H1 (cell line): ENCODE measurements around the gene ZNF565. TPM values are rescaled to one million over a fixed set of nuclear protein-coding genes. Genes with fewer than 3 reads are reported as not detected.

Experiments used
- CTCF ChIA-PET: fragments of 300-600 bp; sonication (Branson Sonifier 250); formaldehyde crosslinking; loops from one replicate; lab custom pipeline; 2021; ENCODE audit not compliant: partially characterized antibody; lab: Charles Lee
- POLR2A ChIA-PET: fragments of 300-600 bp; sonication (Branson Sonifier 250); formaldehyde crosslinking; loops from one replicate; lab custom pipeline; 2021; ENCODE audit warnings: inconsistent platforms; ENCODE audit not compliant: partially characterized antibody; lab: Charles Lee
- DNase-seq, 2 experiments: peaks; one replicate each; pipeline versions ENCODE4 v3.0.0 to v3.0.0-alpha.2; 2010 to 2022; ENCODE audit warnings: low spot score in 2 of 2, low read depth in 1 of 2, mixed read lengths in 1 of 2
- FAIRE-seq: peaks from 2 replicates; lab custom pipeline; 2011; peaks lifted over from hg19 to GRCh38; lab: Jason Lieb, UNC
- H2AFZ ChIP-seq: 2 replicates; pipeline ENCODE4 v1.8.1; 2012; ENCODE audit warnings: low read length, inconsistent platforms
- H2AK5ac ChIP-seq: 2 replicates; pipeline ENCODE4 v1.6.1; 2013; ENCODE audit warnings: low read depth, low read length
- H2BK120ac ChIP-seq: replicated peaks from 2 replicates; pipeline ENCODE3; 2013; ENCODE audit warnings: low read depth, low read length, inconsistent platforms
- H2BK12ac ChIP-seq: 2 replicates; pipeline ENCODE4 v1.6.1; 2013; ENCODE audit warnings: low read depth, low read length
- H2BK15ac ChIP-seq: 2 replicates; pipeline ENCODE4 v1.6.1; 2013; ENCODE audit warnings: low read length
- H2BK20ac ChIP-seq: 2 replicates; pipeline ENCODE4 v1.6.1; 2013; ENCODE audit warnings: low read length
- H2BK5ac ChIP-seq: 2 replicates; pipeline ENCODE4 v1.6.1; 2013; ENCODE audit warnings: low read depth, low read length
- H3K14ac ChIP-seq: 2 replicates; pipeline ENCODE4 v1.6.1; 2013; ENCODE audit warnings: inconsistent platforms; ENCODE audit not compliant: insufficient read length
- H3K18ac ChIP-seq: 2 replicates; pipeline ENCODE4 v1.6.1; 2013; ENCODE audit warnings: low read length; ENCODE audit errors: extremely low read depth
- H3K23ac ChIP-seq: 2 replicates; pipeline ENCODE4 v1.6.1; 2013; ENCODE audit warnings: inconsistent platforms; ENCODE audit not compliant: insufficient read length
- H3K23me2 ChIP-seq: 2 replicates; pipeline ENCODE4 v1.6.1; 2013; ENCODE audit warnings: low read depth, low read length
- H3K27ac ChIP-seq: 2 replicates; pipeline ENCODE4 v1.6.1; 2011; ENCODE audit warnings: low read depth, low read length, inconsistent platforms
- H3K27me3 ChIP-seq, 4 experiments: replicated peaks in 1 of 4; 1 replicate in 1 of 4; 2 replicates in 3 of 4; pipeline versions ENCODE4 v1.6.1 to v1.8.1; 2011 to 2013; ENCODE audit warnings: low read length in 3 of 4, mild to moderate bottlenecking in 3 of 4, inconsistent platforms in 2 of 4, mixed read lengths in 2 of 4, moderate library complexity in 1 of 4; ENCODE audit not compliant: control insufficient read depth in 3 of 4, insufficient read depth in 3 of 4; ENCODE audit errors: extremely low read depth in 1 of 4
- H3K36me3 ChIP-seq, 4 experiments: 2 replicates each; pipeline versions ENCODE4 v1.6.1 to v1.8.1; 2011 to 2013; ENCODE audit warnings: mild to moderate bottlenecking in 4 of 4, low read length in 3 of 4, moderate library complexity in 2 of 4, control low read depth in 1 of 4, inconsistent platforms in 1 of 4; ENCODE audit not compliant: insufficient read depth in 4 of 4, control insufficient read depth in 2 of 4
- H3K4ac ChIP-seq: replicated peaks from 2 replicates; pipeline ENCODE3; 2013; ENCODE audit warnings: low read length, low read depth, mixed read lengths, inconsistent platforms; ENCODE audit not compliant: insufficient read length
- H3K4me1 ChIP-seq, 4 experiments: replicated peaks in 1 of 4; 1 replicate in 1 of 4; 2 replicates in 3 of 4; pipeline versions ENCODE4 v1.6.1 to v1.8.1; 2011 to 2013; ENCODE audit warnings: low read length in 3 of 4, inconsistent platforms in 2 of 4, mixed read lengths in 1 of 4; ENCODE audit not compliant: insufficient read depth in 4 of 4, control insufficient read depth in 3 of 4
- H3K4me2 ChIP-seq, 2 experiments: 2 replicates each; pipeline versions ENCODE4 v1.6.1 to v1.8.1; 2011 to 2013; ENCODE audit warnings: low read depth in 2 of 2, low read length in 2 of 2, control low read depth in 1 of 2, inconsistent platforms in 1 of 2, mild to moderate bottlenecking in 1 of 2; ENCODE audit not compliant: insufficient read depth in 1 of 2
- H3K4me3 ChIP-seq, 4 experiments: fragments of 200-600, 300-600 bp in 1 of 4; sonication (generic), shearing (Covaris generic), sonication (Bioruptor Twin) in 1 of 4; 2 replicates each; pipeline versions ENCODE4 v1.5.1 to v1.8.1; 2011 to 2016; ENCODE audit warnings: low read length in 4 of 4, low read depth in 3 of 4, control low read depth in 2 of 4, inconsistent platforms in 2 of 4, mild to moderate bottlenecking in 2 of 4, mixed read lengths in 1 of 4, moderate library complexity in 1 of 4; ENCODE audit not compliant: insufficient read depth in 2 of 4; ENCODE audit errors: extremely low read depth in 1 of 4
- H3K56ac ChIP-seq: replicated peaks from 2 replicates; pipeline ENCODE3; 2013; ENCODE audit warnings: low read depth, mild to moderate bottlenecking, mixed read lengths, low read length, inconsistent platforms; ENCODE audit not compliant: insufficient read length
- H3K79me1 ChIP-seq: 2 replicates; pipeline ENCODE4 v1.6.1; 2013; ENCODE audit warnings: low read depth, low read length, control low read depth
- H3K79me2 ChIP-seq, 2 experiments: 2 replicates each; pipeline versions ENCODE4 v1.6.1 to v1.8.1; 2012 to 2013; ENCODE audit warnings: low read length in 2 of 2, mild to moderate bottlenecking in 2 of 2, inconsistent platforms in 1 of 2; ENCODE audit not compliant: insufficient read depth in 2 of 2, control insufficient read depth in 1 of 2
- H3K9ac ChIP-seq, 4 experiments: replicated peaks in 1 of 4; 1 replicate in 1 of 4; 2 replicates in 3 of 4; pipeline versions ENCODE4 v1.6.1 to v1.8.1; 2011 to 2013; ENCODE audit warnings: low read depth in 3 of 4, low read length in 3 of 4, control low read depth in 2 of 4, mild to moderate bottlenecking in 2 of 4, moderate library complexity in 2 of 4, inconsistent platforms in 1 of 4; ENCODE audit errors: extremely low read depth in 1 of 4
- H3K9me3 ChIP-seq, 2 experiments: 2 replicates each; pipeline versions ENCODE4 v1.6.1 to v1.8.1; 2012 to 2013; ENCODE audit warnings: mild to moderate bottlenecking in 2 of 2, moderate library complexity in 2 of 2, control low read depth in 1 of 2, inconsistent platforms in 1 of 2, low read depth in 1 of 2, low read length in 1 of 2, mixed read lengths in 1 of 2; ENCODE audit not compliant: insufficient read depth in 2 of 2
- H4K20me1 ChIP-seq, 2 experiments: replicated peaks in 1 of 2; 2 replicates each; pipeline versions ENCODE3 to v1.8.1; 2011 to 2013; ENCODE audit warnings: inconsistent platforms in 2 of 2, low read length in 2 of 2, mild to moderate bottlenecking in 1 of 2; ENCODE audit not compliant: insufficient read depth in 2 of 2, control insufficient read depth in 1 of 2
- H4K5ac ChIP-seq: 2 replicates; pipeline ENCODE4 v1.6.1; 2013; ENCODE audit warnings: low read length, low read depth, mixed read lengths, inconsistent platforms; ENCODE audit not compliant: insufficient read length
- H4K8ac ChIP-seq: 2 replicates; pipeline ENCODE4 v1.8.0; 2013; ENCODE audit warnings: mild to moderate bottlenecking, moderate library complexity, low read length, inconsistent platforms; ENCODE audit not compliant: insufficient read depth; ENCODE audit errors: extremely low read depth
- H4K91ac ChIP-seq: replicated peaks from 2 replicates; pipeline ENCODE3; 2013; ENCODE audit warnings: low read length, mixed read lengths, inconsistent platforms; ENCODE audit not compliant: insufficient read length
- CTCF ChIP-seq, 3 experiments: IDR thresholded peaks; 1 replicate in 2 of 3; 2 replicates in 1 of 3; pipeline versions ENCODE4 v1.5.1 to v1.6.1; 2011; ENCODE audit warnings: low read length in 3 of 3, mild to moderate bottlenecking in 3 of 3, inconsistent platforms in 2 of 3, low read depth in 1 of 3, moderate library complexity in 1 of 3; ENCODE audit not compliant: insufficient read depth in 1 of 3; ENCODE audit errors: control extremely low read depth in 1 of 3
- POLR2A ChIP-seq, 2 experiments: IDR thresholded peaks; 1 replicate in 1 of 2; 2 replicates in 1 of 2; pipeline ENCODE4 v1.6.1; 2011; ENCODE audit warnings: low read depth in 2 of 2, low read length in 2 of 2, mild to moderate bottlenecking in 2 of 2; ENCODE audit errors: control extremely low read depth in 1 of 2
- WGBS, 2 experiments: shearing (Covaris generic) in 1 of 2; methylation state at CpG; one replicate each; pipeline versions ENCODE4 v1.1.6 to v1.1.7; 2013 to 2015; ENCODE audit warnings: low lambda C conversion rate in 2 of 2, mixed read lengths in 2 of 2, inconsistent platforms in 1 of 2, low coverage in 1 of 2, missing lambda C conversion rate in 1 of 2; ENCODE audit not compliant: insufficient replicate concordance in 2 of 2, insufficient coverage in 1 of 2, insufficient read length in 1 of 2; ENCODE audit errors: extremely low coverage in 1 of 2, missing lambda C conversion rate in 1 of 2; 5-methylcytosine and 5-hydroxymethylcytosine counted together
- polyA plus RNA-seq, 7 experiments: library from polyadenylated mRNA; depleted of rRNA in 3 of 7; stranded (reverse) in 5 of 7; unstranded in 2 of 7; fragments of >200 nt in 5 of 7; fragments of 200-250 nt in 2 of 7; gene quantifications; 1 replicate in 5 of 7; 2 replicates in 1 of 7; 4 replicates in 1 of 7; pipeline versions ENCODE4 v1.2.1 to v1.2.3, GENCODE V29; 2011 to 2013; ENCODE audit warnings: missing spikeins in 2 of 7, mixed read lengths in 2 of 7
- total RNA-seq: library from RNA; stranded (reverse); fragmentation: NEBNext Ultra II Directional; extraction: Animal tissue kit (Norgen Biotek cat#: 25700); gene quantifications from 2 replicates; pipeline ENCODE4 v1.2.1, GENCODE V29; 2021

The ZNF565 gene
- total and polyA plus RNA-seq, 2 of the 8 experiments (the other 6 are each of a cell fraction or from before 2014, with no cell fraction given): 0.89 to 3.1 TPM

- no peak for TF ChIP-seq CTCF (IDR thresholded peaks at IDR 0.05; ENCODE audit: control extremely low read depth in 1 of 3, insufficient read depth in 1 of 3, low read depth in 1 of 3, low read length in 3 of 3)
- TF ChIP-seq POLR2A (IDR thresholded peaks at IDR 0.05; ENCODE audit: control extremely low read depth in 1 of 2, low read depth in 2 of 2, low read length in 2 of 2): peak in 1 of 2 experiments; percentile 39; a peak in 2 of 3 replicates
- TF ChIP-seq, all 59 proteins: peak for 1
- Histone ChIP-seq H3K36me3 (no peaks in the 10 kb centered on the region), H3K79me1 (no peaks in the 10 kb centered on the region; the same call in 1 of the 2 replicates)
These were observed 53.5 kb downstream of the ZNF565 start for GRCh38 chr19:36160821-36161596.

More at GRCh38 chr19:36160821-36161596, 53.5 kb downstream of the ZNF565 start:
- H2AK5ac ChIP-seq: peak overlapping the region; percentile 84; the same call in 1 of the 2 replicates
- H3K27ac ChIP-seq: peak overlapping the region; percentile 69
- H3K23ac ChIP-seq: no peak overlapping the region
- H3K4me2 ChIP-seq: peak overlapping the region in 1 of 2 experiments; percentile 79; a peak in 2 of 4 replicates
- peaks cover 0 to 8% (median 4%) of the 10 kb centered on the region in 4 experiments; a peak in 3 of 7 replicates for H3K4me1 ChIP-seq
- H4K5ac ChIP-seq: peak overlapping the region; percentile 57
- H2BK5ac ChIP-seq: peak overlapping the region; percentile 76; the same call in 1 of the 2 replicates
- H4K20me1 ChIP-seq: no peaks in the 10 kb centered on the region
- no peaks in the 10 kb centered on the region for H3K27me3 ChIP-seq
- H3K56ac ChIP-seq: peak overlapping the region; percentile 70
- ChIA-PET POLR2A (interaction anchor here (0.7 to 1.7 kb wide), 2 partner anchors 8 to 10 kb away, joined by 3 to 4 read pairs; no protein-coding TSS in a partner anchor), CTCF (interaction anchor here (0.6 to 1.6 kb wide), 8 partner anchors 9 to 373 kb away, joined by 3 to 7 read pairs (median 3); no protein-coding TSS in a partner anchor)
- no peak overlapping the region for H3K9ac ChIP-seq
- H2BK12ac ChIP-seq: peak overlapping the region; percentile 93
- H3K4ac ChIP-seq: peak overlapping the region; percentile 40
- peaks cover 2% of the 10 kb centered on the region; the same call in 1 of the 2 replicates for H3K23me2 ChIP-seq
- no peak for FAIRE-seq
- no peaks in the 10 kb centered on the region for H3K9me3 ChIP-seq
- H2BK120ac ChIP-seq: peak overlapping the region; percentile 52
- H3K79me2 ChIP-seq: no peaks in the 10 kb centered on the region; a peak in 1 of 4 replicates
- H2AFZ ChIP-seq: peak overlapping the region; percentile 1; the same call in 1 of the 2 replicates
- H4K91ac ChIP-seq: peak overlapping the region; percentile 22
- peak overlapping the region; percentile 75 for H3K18ac ChIP-seq
- H3K4me3 ChIP-seq: peak overlapping the region in 1 of 4 experiments; percentile 34; a peak in 1 of 8 replicates
- no peak for DNase-seq
- peak overlapping the region; percentile 89 for H2BK20ac ChIP-seq
- peak overlapping the region; percentile 27 for H3K14ac ChIP-seq
- no peak overlapping the region for H4K8ac ChIP-seq
- 52% methylated on average over 7 of the region's 7 CpGs; no CpG with 5 or more reads in 1 of the 2 experiments for WGBS, 2 experiments
- peak overlapping the region; percentile 89 for H2BK15ac ChIP-seq
